Fibroblast of the aortic adventitia (primary cell): Measurements from ENCODE around the gene TBXT. TPM values are rescaled to one million over a fixed set of nuclear protein-coding genes. Genes with fewer than 3 reads are reported as not detected.

Source experiments
- DNase-seq: peaks from one replicate; pipeline ENCODE4 v3.0.0-alpha.2; 2010; ENCODE audit warnings: low read depth
- H3K4me3 ChIP-seq: 2 replicates; pipeline ENCODE4 v1.5.1; 2011; ENCODE audit warnings: low read depth, mild to moderate bottlenecking, control low read depth, low read length, moderate library complexity
- total RNA-seq: library from RNA; depleted of rRNA; stranded (reverse); fragments of >200 nt; gene quantifications from 2 replicates; pipeline ENCODE4 v1.2.3, GENCODE V29; 2012; ENCODE audit warnings: low replicate concordance
- TF ChIP-seq, protein P1 (sequence below): IDR thresholded peaks from 2 replicates; pipeline ENCODE4 v1.5.1; 2011; ENCODE audit warnings: mild to moderate bottlenecking, low read length, control low read depth, inconsistent platforms; ENCODE audit not compliant: insufficient read depth

The TBXT gene
- total RNA-seq: not detected in 2 replicates

GRCh38 chr6:166167801-166168615 lies at the start of gene TBXT:
TSS of gene TBXT (minus strand) at chr6:166167851. CDS start at chr6:166167591, 260 bp downstream.
- no peak within 1 kb of the TSS for H3K4me3 ChIP-seq
- TF ChIP-seq, protein P1, sequence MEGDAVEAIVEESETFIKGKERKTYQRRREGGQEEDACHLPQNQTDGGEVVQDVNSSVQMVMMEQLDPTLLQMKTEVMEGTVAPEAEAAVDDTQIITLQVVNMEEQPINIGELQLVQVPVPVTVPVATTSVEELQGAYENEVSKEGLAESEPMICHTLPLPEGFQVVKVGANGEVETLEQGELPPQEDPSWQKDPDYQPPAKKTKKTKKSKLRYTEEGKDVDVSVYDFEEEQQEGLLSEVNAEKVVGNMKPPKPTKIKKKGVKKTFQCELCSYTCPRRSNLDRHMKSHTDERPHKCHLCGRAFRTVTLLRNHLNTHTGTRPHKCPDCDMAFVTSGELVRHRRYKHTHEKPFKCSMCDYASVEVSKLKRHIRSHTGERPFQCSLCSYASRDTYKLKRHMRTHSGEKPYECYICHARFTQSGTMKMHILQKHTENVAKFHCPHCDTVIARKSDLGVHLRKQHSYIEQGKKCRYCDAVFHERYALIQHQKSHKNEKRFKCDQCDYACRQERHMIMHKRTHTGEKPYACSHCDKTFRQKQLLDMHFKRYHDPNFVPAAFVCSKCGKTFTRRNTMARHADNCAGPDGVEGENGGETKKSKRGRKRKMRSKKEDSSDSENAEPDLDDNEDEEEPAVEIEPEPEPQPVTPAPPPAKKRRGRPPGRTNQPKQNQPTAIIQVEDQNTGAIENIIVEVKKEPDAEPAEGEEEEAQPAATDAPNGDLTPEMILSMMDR: no peak
- DNase-seq: no peak

DNA sequence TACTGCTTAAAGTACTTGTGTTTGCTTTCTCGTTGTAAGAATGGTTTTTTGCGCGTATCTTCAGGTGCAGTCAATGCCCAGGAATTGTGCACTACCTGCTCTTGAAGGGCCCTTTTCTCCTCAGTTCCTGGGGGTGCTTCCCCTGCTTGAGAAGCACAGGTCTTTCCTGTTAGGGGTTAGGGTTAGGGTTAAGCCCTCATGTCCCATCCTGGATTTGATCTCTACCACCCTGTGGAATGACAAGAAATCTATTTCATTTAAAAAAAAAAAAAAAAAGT lies 39.6 kb upstream of the TBXT start:
- H3K4me3 ChIP-seq: no peak overlapping the region
- DNase-seq: no peak
- TF ChIP-seq, protein P1: no peak

DNA sequence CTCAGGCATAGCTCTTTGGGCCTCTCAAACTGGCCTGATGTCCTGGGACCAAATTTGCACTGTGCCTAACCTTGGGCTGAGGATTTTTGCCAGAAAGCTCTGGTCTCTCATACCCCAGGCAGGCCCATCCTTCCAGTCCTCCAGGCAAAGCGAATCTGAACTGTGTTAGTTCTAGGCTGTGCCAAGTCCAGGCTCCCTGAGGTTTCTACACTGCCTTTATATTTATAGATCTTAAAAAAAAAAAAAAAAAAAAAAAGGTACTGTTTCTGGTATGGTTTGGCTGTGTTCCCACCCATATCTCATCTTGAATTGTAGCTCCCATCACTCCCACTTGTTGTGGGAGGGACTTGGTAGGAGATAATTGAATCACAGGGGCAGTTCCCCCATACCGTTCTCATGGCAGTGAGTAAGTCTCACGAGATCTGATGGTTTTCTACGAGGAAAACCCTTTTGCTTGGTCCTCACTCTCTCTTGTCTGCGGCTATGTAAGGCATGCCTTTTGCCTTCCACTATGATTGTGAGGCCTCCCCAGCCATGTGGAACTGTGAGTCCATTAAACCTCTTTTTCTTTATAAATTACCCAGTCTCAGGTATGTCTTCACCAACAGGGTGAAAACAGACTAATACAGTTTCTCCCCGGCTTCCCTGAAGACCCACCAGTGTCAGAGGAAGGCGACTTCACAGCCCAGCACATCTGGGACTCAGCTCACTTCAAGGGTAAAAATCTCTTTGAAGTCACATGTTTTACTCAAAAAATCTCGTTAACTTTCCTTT lies 39.0 kb upstream of the TBXT start:
- peak; percentile 3 for DNase-seq
- TF ChIP-seq, protein P1: no peak
- H3K4me3 ChIP-seq: no peak overlapping the region

GRCh38 chr6:166206066-166206465 lies 38.4 kb upstream of the TBXT start:
- TF ChIP-seq, protein P1: no peak
- peak; percentile 18 for DNase-seq
- no peak overlapping the region for H3K4me3 ChIP-seq

- TF ChIP-seq, protein P1: no peak
- no peak overlapping the region for H3K4me3 ChIP-seq
- DNase-seq: no peak
These were observed 37.4 kb upstream of the TBXT start for GRCh38 chr6:166204852-166205650.

- DNase-seq: no peak
- no peak overlapping the region for H3K4me3 ChIP-seq
- TF ChIP-seq, protein P1: no peak
These were observed 36.1 kb upstream of the TBXT start for GRCh38 chr6:166203641-166204222.
